Stomach (tissue), 4 donors: ENCODE measurements around the gene NMS.

Experiments
- CTCF ChIP-seq, 7 experiments: fragments of 450-650 bp in 4 of 7; fragments of 200-600 bp in 3 of 7; sonication (generic) in 3 of 7; IDR thresholded peaks; one replicate each; pipeline ENCODE4 v1.5.1; 2016 to 2019; ENCODE audit warnings: antibody characterized with exemption in 7 of 7, control low read depth in 2 of 7, mild to moderate bottlenecking in 1 of 7
- POLR2A ChIP-seq, 4 donors: fragments of 450-650 bp; IDR thresholded peaks; one replicate each; pipeline ENCODE4 v1.6.1; 2016; ENCODE audit warnings: antibody characterized with exemption in 4 of 4, control low read depth in 2 of 4, mild to moderate bottlenecking in 1 of 4, moderate library complexity in 1 of 4

GRCh38 chr2:100446696-100447095 lies 23.6 kb upstream of the NMS start:
- no peak for TF ChIP-seq CTCF (IDR thresholded peaks at IDR 0.05)
- TF ChIP-seq POLR2A (IDR thresholded peaks at IDR 0.05) = no peak
